ENCODE measurements around the gene KCNIP4. TPM values are rescaled to one million over a fixed set of nuclear protein-coding genes. Genes with fewer than 3 reads are reported as not detected.

Gene KCNIP4
- total and polyA plus RNA-seq, 2 experiments from 2014 or later = 0.14 to 0.63 TPM

DNA sequence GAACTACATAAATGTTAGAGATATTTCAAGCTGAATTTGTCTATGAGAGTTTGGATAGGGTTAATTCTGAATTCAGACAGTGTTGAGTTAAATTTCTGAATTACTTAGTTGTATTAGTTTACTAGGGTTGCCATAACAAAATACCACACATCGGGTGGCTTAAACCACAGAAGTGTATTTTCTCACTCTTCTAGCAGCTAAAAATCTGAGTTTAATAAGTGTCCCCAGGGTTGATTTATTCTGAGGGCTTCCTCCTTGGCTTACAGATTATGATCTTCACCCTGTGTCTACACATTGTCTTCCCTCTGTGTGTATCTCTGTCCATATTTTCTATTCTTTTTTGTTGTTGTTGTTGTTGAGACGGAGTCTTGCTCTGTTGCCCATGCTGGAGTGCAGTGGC, 929.8 kb downstream of the KCNIP4 start (continued):
- TF ChIP-seq, protein P1, sequence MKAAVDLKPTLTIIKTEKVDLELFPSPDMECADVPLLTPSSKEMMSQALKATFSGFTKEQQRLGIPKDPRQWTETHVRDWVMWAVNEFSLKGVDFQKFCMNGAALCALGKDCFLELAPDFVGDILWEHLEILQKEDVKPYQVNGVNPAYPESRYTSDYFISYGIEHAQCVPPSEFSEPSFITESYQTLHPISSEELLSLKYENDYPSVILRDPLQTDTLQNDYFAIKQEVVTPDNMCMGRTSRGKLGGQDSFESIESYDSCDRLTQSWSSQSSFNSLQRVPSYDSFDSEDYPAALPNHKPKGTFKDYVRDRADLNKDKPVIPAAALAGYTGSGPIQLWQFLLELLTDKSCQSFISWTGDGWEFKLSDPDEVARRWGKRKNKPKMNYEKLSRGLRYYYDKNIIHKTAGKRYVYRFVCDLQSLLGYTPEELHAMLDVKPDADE (IDR thresholded peaks at IDR 0.05) = no peak
- no peak for TF ChIP-seq POLR2AphosphoS5 (IDR thresholded peaks at IDR 0.05; ENCODE audit: low read depth)
- TF ChIP-seq, protein P2, sequence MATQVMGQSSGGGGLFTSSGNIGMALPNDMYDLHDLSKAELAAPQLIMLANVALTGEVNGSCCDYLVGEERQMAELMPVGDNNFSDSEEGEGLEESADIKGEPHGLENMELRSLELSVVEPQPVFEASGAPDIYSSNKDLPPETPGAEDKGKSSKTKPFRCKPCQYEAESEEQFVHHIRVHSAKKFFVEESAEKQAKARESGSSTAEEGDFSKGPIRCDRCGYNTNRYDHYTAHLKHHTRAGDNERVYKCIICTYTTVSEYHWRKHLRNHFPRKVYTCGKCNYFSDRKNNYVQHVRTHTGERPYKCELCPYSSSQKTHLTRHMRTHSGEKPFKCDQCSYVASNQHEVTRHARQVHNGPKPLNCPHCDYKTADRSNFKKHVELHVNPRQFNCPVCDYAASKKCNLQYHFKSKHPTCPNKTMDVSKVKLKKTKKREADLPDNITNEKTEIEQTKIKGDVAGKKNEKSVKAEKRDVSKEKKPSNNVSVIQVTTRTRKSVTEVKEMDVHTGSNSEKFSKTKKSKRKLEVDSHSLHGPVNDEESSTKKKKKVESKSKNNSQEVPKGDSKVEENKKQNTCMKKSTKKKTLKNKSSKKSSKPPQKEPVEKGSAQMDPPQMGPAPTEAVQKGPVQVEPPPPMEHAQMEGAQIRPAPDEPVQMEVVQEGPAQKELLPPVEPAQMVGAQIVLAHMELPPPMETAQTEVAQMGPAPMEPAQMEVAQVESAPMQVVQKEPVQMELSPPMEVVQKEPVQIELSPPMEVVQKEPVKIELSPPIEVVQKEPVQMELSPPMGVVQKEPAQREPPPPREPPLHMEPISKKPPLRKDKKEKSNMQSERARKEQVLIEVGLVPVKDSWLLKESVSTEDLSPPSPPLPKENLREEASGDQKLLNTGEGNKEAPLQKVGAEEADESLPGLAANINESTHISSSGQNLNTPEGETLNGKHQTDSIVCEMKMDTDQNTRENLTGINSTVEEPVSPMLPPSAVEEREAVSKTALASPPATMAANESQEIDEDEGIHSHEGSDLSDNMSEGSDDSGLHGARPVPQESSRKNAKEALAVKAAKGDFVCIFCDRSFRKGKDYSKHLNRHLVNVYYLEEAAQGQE (IDR thresholded peaks at IDR 0.05; ENCODE audit: unreplicated experiment) = no peak
- TF ChIP-seq EZH2phosphoT487 (IDR thresholded peaks at IDR 0.05; ENCODE audit: unreplicated experiment) = no peak
- no peak for TF ChIP-seq STAT1 (IDR thresholded peaks at IDR 0.05; ENCODE audit: unreplicated experiment)
- TF ChIP-seq NANOG (IDR thresholded peaks at IDR 0.05; ENCODE audit: borderline replicate concordance) = no peak
- TF ChIP-seq, protein P3, sequence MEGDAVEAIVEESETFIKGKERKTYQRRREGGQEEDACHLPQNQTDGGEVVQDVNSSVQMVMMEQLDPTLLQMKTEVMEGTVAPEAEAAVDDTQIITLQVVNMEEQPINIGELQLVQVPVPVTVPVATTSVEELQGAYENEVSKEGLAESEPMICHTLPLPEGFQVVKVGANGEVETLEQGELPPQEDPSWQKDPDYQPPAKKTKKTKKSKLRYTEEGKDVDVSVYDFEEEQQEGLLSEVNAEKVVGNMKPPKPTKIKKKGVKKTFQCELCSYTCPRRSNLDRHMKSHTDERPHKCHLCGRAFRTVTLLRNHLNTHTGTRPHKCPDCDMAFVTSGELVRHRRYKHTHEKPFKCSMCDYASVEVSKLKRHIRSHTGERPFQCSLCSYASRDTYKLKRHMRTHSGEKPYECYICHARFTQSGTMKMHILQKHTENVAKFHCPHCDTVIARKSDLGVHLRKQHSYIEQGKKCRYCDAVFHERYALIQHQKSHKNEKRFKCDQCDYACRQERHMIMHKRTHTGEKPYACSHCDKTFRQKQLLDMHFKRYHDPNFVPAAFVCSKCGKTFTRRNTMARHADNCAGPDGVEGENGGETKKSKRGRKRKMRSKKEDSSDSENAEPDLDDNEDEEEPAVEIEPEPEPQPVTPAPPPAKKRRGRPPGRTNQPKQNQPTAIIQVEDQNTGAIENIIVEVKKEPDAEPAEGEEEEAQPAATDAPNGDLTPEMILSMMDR (conservative IDR thresholded peaks at IDR 0.05; ENCODE audit: low read depth in 2 of 2) = no peak
- TF ChIP-seq EZH2 (IDR thresholded peaks at IDR 0.05; ENCODE audit: low read depth, unreplicated experiment) = no peak
- no peak for TF ChIP-seq ZNF114 (CRISPR knock-in tag; IDR thresholded peaks at IDR 0.05)
- no peak for TF ChIP-seq JUNB (IDR thresholded peaks at IDR 0.05; ENCODE audit: unreplicated experiment)

DNA sequence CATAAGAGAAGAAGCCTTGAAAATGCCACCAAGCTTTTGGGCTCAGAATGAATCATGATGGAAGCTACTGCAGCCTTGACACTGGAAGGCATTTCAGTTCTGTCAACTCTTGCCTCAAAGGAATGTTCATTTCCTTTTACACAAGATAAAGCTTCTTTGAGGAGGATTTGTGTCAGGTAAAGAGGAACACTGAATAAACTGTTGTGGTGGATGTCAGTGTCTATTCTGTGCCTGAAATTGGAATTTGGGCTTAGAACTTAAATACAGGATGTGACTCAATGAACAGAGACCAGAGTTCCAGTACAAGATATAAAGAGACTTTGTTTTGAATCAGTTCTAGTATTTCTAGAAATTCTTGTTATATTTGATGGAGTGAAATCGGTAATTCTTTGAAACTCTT, 935.1 kb downstream of the KCNIP4 start:
- Mint-ChIP-seq H3K4me3 (no peak overlapping the region), H3K27ac (no peak overlapping the region), H3K36me3 (ENCODE audit: low read depth) (no peaks in the 10 kb centered on the region), H3K9me3 (no peaks in the 10 kb centered on the region), H3K27me3 (ENCODE audit: insufficient read depth, low read depth, poor library complexity) (no peaks in the 10 kb centered on the region), H3K4me1 (no peaks in the 10 kb centered on the region)
- DNase-seq (ENCODE audit: low spot score) (no peak), ATAC-seq (no peak)
- no peaks in the 10 kb centered on the region for H3K36me3 ChIP-seq (ENCODE audit: insufficient read depth)
- H4K20me1 ChIP-seq (replicated peaks; ENCODE audit: insufficient read depth) = no peaks in the 10 kb centered on the region
- no peaks in the 10 kb centered on the region for H3K27me3 ChIP-seq (ENCODE audit: insufficient read depth)
- peaks cover 10% of the 10 kb centered on the region; the same call in 1 of the 2 replicates for H3K9me2 ChIP-seq (ENCODE audit: insufficient read depth)
- H3F3A ChIP-seq (replicated peaks; ENCODE audit: low read depth) = no peaks in the 10 kb centered on the region
- no peaks in the 10 kb centered on the region for H3K79me2 ChIP-seq (replicated peaks; ENCODE audit: insufficient read depth)
- no peaks in the 10 kb centered on the region for H3K4me1 ChIP-seq (ENCODE audit: insufficient read depth)
- H3K4me2 ChIP-seq = no peak overlapping the region
- H3K27ac ChIP-seq (ENCODE audit: low read depth) = no peak overlapping the region
- H2AFZ ChIP-seq = no peak overlapping the region
- H3K4me3 ChIP-seq = no peak overlapping the region
- no peak for TF ChIP-seq EZH2phosphoT487 (IDR thresholded peaks at IDR 0.05; ENCODE audit: unreplicated experiment)
- no peak for TF ChIP-seq ZNF114 (CRISPR knock-in tag; IDR thresholded peaks at IDR 0.05)
- TF ChIP-seq, protein P2 (IDR thresholded peaks at IDR 0.05; ENCODE audit: unreplicated experiment) = no peak
- TF ChIP-seq, protein P3 (conservative IDR thresholded peaks at IDR 0.05; ENCODE audit: low read depth in 2 of 2) = no peak
- TF ChIP-seq POLR2AphosphoS5 (IDR thresholded peaks at IDR 0.05; ENCODE audit: low read depth) = no peak
